Central memory CD8-positive, alpha-beta T cell (primary cell): ENCODE measurements around the gene UFD1.

Experiments used
- ATAC-seq: fragments of 150-1000 bp; cut with Tn5 transposase; replicated peaks from 2 replicates; pipeline ENCODE4 v1.10.0; 2022; ENCODE audit warnings: mild to moderate bottlenecking, moderate FRiP score, moderate number of reproducible peaks; ENCODE audit not compliant: poor library complexity, severe bottlenecking; ENCODE audit errors: extremely low read depth
- DNase-seq, 2 donors: peaks; one replicate each; pipeline ENCODE4 v3.0.0; 2021; ENCODE audit warnings: low spot score in 2 of 2
- H3K27ac Mint-ChIP-seq: one replicate; pipeline ENCODE4 v1.8.0; 2022; ENCODE audit warnings: low read depth, mild to moderate bottlenecking, moderate library complexity, mixed read lengths
- H3K27me3 Mint-ChIP-seq: one replicate; pipeline ENCODE4 v1.8.0; 2022; ENCODE audit warnings: mixed read lengths
- H3K36me3 Mint-ChIP-seq: one replicate; pipeline ENCODE4 v1.8.0; 2022; ENCODE audit warnings: mild to moderate bottlenecking, moderate library complexity, mixed read lengths; ENCODE audit not compliant: insufficient read depth
- H3K4me1 Mint-ChIP-seq: one replicate; pipeline ENCODE4 v1.8.0; 2022; ENCODE audit warnings: mixed read lengths
- H3K4me3 Mint-ChIP-seq: one replicate; pipeline ENCODE4 v1.8.0; 2022; ENCODE audit warnings: mild to moderate bottlenecking, moderate library complexity, mixed read lengths
- H3K9me3 Mint-ChIP-seq: one replicate; pipeline ENCODE4 v1.8.0; 2022; ENCODE audit warnings: mixed read lengths

UFD1 gene

DNA sequence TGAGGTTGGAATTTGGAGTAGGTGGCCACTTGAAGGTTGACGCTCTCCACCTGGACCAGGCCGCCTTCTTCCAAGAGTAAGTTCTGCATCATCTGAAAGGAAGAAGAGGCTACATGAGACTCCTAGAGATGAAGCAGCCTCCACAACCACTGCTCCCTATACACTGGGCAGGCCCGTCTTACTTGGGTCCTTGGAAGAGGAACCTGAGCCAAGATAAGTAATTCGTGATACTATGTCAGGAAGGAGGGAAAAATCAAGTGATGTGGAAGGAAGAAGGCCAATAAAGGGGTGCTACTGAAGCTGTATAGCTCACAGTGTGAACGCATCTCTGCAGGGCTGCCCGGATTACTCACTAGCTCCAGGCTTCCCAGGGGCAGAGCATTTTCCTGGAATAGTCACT lies 11.1 kb downstream of the UFD1 start:
- Mint-ChIP-seq H3K27ac (no peak overlapping the region), H3K36me3 (peaks cover 48% of the 10 kb centered on the region), H3K27me3 (no peaks in the 10 kb centered on the region), H3K4me3 (no peak overlapping the region), H3K9me3 (no peaks in the 10 kb centered on the region), H3K4me1 (peaks cover 21% of the 10 kb centered on the region)
- ATAC-seq, result no peak
- no peak for DNase-seq

- ATAC-seq (no peak), DNase-seq (no peak)
- Mint-ChIP-seq H3K27ac (no peak overlapping the region), H3K9me3 (no peaks in the 10 kb centered on the region), H3K4me3 (no peak overlapping the region), H3K27me3 (no peaks in the 10 kb centered on the region), H3K36me3 (peaks cover 49% of the 10 kb centered on the region), H3K4me1 (peaks cover 21% of the 10 kb centered on the region)
These were observed 11.9 kb downstream of the UFD1 start for GRCh38 chr22:19466848-19467752.

DNA sequence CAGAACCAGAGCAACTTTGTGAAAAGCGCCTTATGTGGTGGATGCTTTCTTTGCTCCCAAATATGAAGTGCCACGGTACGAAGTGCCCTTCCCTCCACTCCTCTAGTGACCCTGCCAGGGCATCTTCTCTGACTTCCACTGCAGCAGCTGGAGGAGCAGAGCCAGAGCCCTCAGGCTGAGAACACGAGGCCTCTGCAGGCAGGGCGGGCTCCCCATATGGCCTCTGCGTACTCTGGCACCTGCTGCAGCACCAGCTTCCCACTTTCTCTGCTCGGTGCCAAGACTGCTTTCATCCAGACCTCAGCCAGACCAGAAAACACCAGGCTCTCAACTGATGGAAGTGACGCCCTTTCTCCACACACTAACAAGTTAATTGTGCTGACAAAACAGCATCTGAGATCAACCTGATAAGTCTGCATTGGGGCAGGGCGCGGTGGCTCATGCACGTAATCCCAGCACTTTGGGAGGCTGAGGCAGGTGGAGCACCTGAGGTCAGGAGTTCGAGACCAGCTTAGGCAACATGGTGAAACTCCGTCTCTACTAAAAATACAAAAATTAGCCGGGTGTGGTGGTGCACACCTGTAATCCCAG lies 12.8 kb downstream of the UFD1 start:
- Mint-ChIP-seq H3K36me3 (peaks cover 50% of the 10 kb centered on the region), H3K27me3 (no peaks in the 10 kb centered on the region), H3K4me3 (no peak overlapping the region), H3K27ac (no peak overlapping the region), H3K9me3 (no peaks in the 10 kb centered on the region), H3K4me1 (peaks cover 21% of the 10 kb centered on the region)
- DNase-seq, result no peak
- no peak for ATAC-seq

GRCh38 chr22:19464975-19465374 lies 14.0 kb downstream of the UFD1 start:
- Mint-ChIP-seq H3K36me3 (peaks cover 45% of the 10 kb centered on the region), H3K27me3 (no peaks in the 10 kb centered on the region), H3K4me1 (peaks cover 21% of the 10 kb centered on the region), H3K27ac (no peak overlapping the region), H3K9me3 (no peaks in the 10 kb centered on the region), H3K4me3 (no peak overlapping the region)
- ATAC-seq (no peak), DNase-seq (no peak)

GRCh38 chr22:19464546-19464945 lies 14.4 kb downstream of the UFD1 start:
- peaks cover 44% of the 10 kb centered on the region for H3K36me3 Mint-ChIP-seq
- peaks cover 21% of the 10 kb centered on the region for H3K4me1 Mint-ChIP-seq
- H3K27me3 Mint-ChIP-seq, result no peaks in the 10 kb centered on the region
- no peak overlapping the region for H3K4me3 Mint-ChIP-seq
- no peak overlapping the region for H3K27ac Mint-ChIP-seq
- no peak for ATAC-seq
- no peaks in the 10 kb centered on the region for H3K9me3 Mint-ChIP-seq
- DNase-seq, result no peak

DNA sequence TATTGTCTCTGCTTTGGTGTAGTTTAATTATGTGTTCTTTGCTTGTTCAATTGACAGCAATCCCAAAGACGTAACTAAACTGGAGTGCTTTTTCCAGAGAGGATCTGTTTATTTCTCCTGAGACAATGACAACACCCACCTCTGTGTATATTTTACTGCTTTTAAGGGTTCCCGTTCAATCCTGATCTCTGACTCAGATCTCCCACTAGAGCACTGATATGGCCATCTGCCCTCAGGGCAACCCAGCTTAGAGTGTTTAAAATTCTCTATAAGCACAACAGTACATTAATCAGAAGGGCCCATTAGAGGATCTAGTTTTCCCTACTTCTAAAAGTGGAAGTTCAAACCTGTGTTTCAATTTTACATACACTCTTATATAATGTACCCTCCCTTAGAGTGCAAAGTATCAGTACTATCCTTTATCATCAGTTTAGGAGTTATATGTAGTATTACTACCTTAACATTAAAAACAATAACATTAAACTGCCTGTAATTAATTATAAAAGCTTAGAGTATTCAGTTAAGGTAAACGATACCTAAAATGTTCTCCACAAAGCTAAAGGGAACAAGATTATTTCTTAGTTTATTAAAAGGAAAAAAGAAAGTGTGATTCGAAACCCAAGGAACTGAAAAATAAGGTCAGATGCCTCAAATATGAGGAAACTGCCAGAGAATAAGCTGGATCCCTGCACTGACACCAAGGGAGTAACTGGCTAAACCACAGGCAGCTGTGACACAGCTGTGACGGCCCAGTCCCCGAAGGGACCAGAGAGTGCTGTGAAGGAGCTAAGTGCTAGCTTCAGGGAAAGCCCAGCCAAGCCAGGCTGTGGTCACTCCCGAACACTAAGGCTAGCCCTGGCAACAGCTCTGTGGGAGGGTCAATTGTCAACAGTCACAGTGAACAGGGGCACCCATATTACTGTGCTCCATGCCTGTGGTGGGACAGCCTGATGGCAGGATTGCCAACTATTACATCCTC lies 15.2 kb downstream of the UFD1 start:
- DNase-seq (no peak), ATAC-seq (no peak)
- Mint-ChIP-seq H3K27ac (no peak overlapping the region), H3K4me1 (peaks cover 16% of the 10 kb centered on the region), H3K4me3 (no peak overlapping the region), H3K36me3 (peaks cover 40% of the 10 kb centered on the region), H3K9me3 (no peaks in the 10 kb centered on the region), H3K27me3 (no peaks in the 10 kb centered on the region)

- no peaks in the 10 kb centered on the region for H3K27me3 Mint-ChIP-seq
- no peak overlapping the region for H3K4me3 Mint-ChIP-seq
- H3K9me3 Mint-ChIP-seq, result no peaks in the 10 kb centered on the region
- ATAC-seq, result no peak
- no peak overlapping the region for H3K27ac Mint-ChIP-seq
- H3K36me3 Mint-ChIP-seq, result peaks cover 34% of the 10 kb centered on the region
- H3K4me1 Mint-ChIP-seq, result peaks cover 12% of the 10 kb centered on the region
- no peak for DNase-seq
These were observed 16.0 kb downstream of the UFD1 start for GRCh38 chr22:19463008-19463407.

- Mint-ChIP-seq H3K27me3 (no peaks in the 10 kb centered on the region), H3K27ac (no peak overlapping the region), H3K4me1 (peaks cover 12% of the 10 kb centered on the region), H3K9me3 (no peaks in the 10 kb centered on the region), H3K4me3 (no peak overlapping the region), H3K36me3 (peaks cover 41% of the 10 kb centered on the region)
- DNase-seq (no peak), ATAC-seq (no peak)
These were observed 17.5 kb downstream of the UFD1 start for GRCh38 chr22:19461506-19461905.

- H3K27ac Mint-ChIP-seq, result no peak overlapping the region
- no peak overlapping the region for H3K4me3 Mint-ChIP-seq
These were observed 19.0 kb downstream of the UFD1 start for GRCh38 chr22:19460036-19460435.

DNA sequence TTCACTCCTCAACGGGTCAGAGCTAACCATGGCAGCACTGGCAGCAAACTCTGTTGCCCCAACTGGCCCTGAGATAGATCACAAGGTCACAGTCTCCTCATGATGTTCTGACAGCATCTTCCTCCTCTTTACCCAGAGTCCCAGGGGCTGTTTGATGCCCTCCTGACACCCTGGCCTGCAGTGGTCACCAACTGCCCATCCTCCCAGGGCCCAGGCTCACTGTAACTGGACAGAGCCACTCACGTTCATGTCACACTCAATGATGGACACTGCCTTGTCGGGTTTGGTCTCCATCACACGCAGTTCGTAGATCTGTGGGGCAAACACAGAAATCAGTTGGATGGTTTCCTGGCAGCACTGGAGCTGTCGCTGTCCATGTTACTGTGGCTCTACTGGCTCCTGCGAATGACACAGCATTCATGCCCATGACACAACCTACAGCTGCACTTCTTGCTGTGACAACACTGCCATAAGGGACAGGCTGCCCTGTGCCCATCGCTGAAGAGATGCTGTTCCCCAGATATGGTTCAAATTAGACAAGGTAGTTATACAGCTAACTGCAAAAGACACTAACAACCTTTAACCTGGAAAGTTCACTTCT lies 21.1 kb downstream of the UFD1 start:
- Mint-ChIP-seq H3K27me3 (no peaks in the 10 kb centered on the region), H3K9me3 (no peaks in the 10 kb centered on the region), H3K36me3 (peaks cover 52% of the 10 kb centered on the region), H3K27ac (peak overlapping the region; percentile 35), H3K4me3 (no peak overlapping the region), H3K4me1 (no peaks in the 10 kb centered on the region)
- no peak for DNase-seq
- ATAC-seq, result no peak

More at GRCh38 chr22:19460036-19460435, 19.0 kb downstream of the UFD1 start:
- Mint-ChIP-seq H3K36me3 (peaks cover 44% of the 10 kb centered on the region), H3K9me3 (no peaks in the 10 kb centered on the region), H3K27me3 (no peaks in the 10 kb centered on the region), H3K4me1 (peaks cover 7% of the 10 kb centered on the region)
- DNase-seq (no peak), ATAC-seq (no peak)

DNA sequence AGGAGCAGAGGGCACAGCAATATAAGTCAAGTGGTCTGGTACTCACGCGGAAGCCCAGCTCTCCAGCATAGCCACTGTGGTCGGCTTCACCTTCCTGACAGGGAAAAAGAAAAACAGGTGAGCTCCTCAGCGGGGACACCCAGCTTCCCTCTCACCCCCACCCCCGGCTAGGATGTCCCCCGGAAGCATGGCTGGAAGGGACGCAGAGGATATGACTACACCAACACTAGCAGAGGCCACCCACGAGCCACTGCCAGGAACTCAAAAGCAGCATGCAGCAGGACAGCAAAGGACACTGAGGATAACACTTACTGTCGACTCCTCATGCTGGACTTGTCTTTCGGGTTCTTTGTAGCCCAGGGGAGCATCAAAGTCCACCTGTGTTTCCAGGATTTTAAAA lies 22.5 kb downstream of the UFD1 start:
- H3K27ac Mint-ChIP-seq, result peak overlapping the region; percentile 37
- no peaks in the 10 kb centered on the region for H3K9me3 Mint-ChIP-seq
- H3K4me1 Mint-ChIP-seq, result no peaks in the 10 kb centered on the region
- ATAC-seq, result no peak
- DNase-seq, result no peak
- H3K36me3 Mint-ChIP-seq, result peaks cover 54% of the 10 kb centered on the region
- H3K4me3 Mint-ChIP-seq, result no peak overlapping the region
- no peaks in the 10 kb centered on the region for H3K27me3 Mint-ChIP-seq
